Kidney capillary endothelial cell (primary cell): ENCODE measurements around the gene NDEL1.

Experiments used
- DNase-seq: peaks from one replicate; pipeline ENCODE4 v3.0.0-alpha.2; 2018; ENCODE audit warnings: low spot score

The NDEL1 gene

GRCh38 chr17:8417806-8418205, 17.9 kb upstream of the NDEL1 start:
- DNase-seq: no peak

- DNase-seq: no peak
These were observed 17.2 kb upstream of the NDEL1 start for GRCh38 chr17:8418471-8418870.

GRCh38 chr17:8419305-8419704, 16.4 kb upstream of the NDEL1 start:
- DNase-seq: no peak

- peak; percentile 36 for DNase-seq
These were observed 15.4 kb upstream of the NDEL1 start for GRCh38 chr17:8420041-8420934.

- DNase-seq: no peak
These were observed 14.1 kb upstream of the NDEL1 start for GRCh38 chr17:8421571-8421970.

- DNase-seq: no peak
These were observed 9.5 kb upstream of the NDEL1 start for GRCh38 chr17:8426094-8426720.

GRCh38 chr17:8426802-8427201, 8.9 kb upstream of the NDEL1 start:
- DNase-seq: no peak

- no peak for DNase-seq
These were observed 4.7 kb upstream of the NDEL1 start for GRCh38 chr17:8430966-8431365.

GRCh38 chr17:8436169-8436843, 622 bp downstream of the NDEL1 start:
- DNase-seq: peak; percentile 46

- no peak for DNase-seq
These were observed 1.1 kb downstream of the NDEL1 start for GRCh38 chr17:8436844-8437171.

- DNase-seq: no peak
These were observed 2.8 kb downstream of the NDEL1 start for GRCh38 chr17:8438441-8438840.

- DNase-seq: no peak
These were observed 4.0 kb downstream of the NDEL1 start for GRCh38 chr17:8439681-8440080.

GRCh38 chr17:8441690-8442089, 6.0 kb downstream of the NDEL1 start:
- DNase-seq: peak; percentile 47

- DNase-seq: no peak
These were observed 6.6 kb downstream of the NDEL1 start for GRCh38 chr17:8442310-8442709.

GRCh38 chr17:8443756-8444155, 8.1 kb downstream of the NDEL1 start:
- no peak for DNase-seq

- DNase-seq: no peak
These were observed 8.8 kb downstream of the NDEL1 start for GRCh38 chr17:8444494-8444893.

- DNase-seq: peak; percentile 52
These were observed 9.9 kb downstream of the NDEL1 start for GRCh38 chr17:8445536-8445935.

GRCh38 chr17:8447799-8448198, 12.1 kb downstream of the NDEL1 start:
- DNase-seq: no peak

- DNase-seq: no peak
These were observed 12.6 kb downstream of the NDEL1 start for GRCh38 chr17:8448310-8448709.

- DNase-seq: no peak
These were observed 16.4 kb downstream of the NDEL1 start for GRCh38 chr17:8451933-8452614.

- no peak for DNase-seq
These were observed 17.6 kb downstream of the NDEL1 start for GRCh38 chr17:8453326-8453725.

- no peak for DNase-seq
These were observed 20.1 kb downstream of the NDEL1 start for GRCh38 chr17:8455665-8456209.
